Chondrocyte (in vitro differentiated cells): ENCODE measurements around the gene JAK3. TPM values are rescaled to one million over a fixed set of nuclear protein-coding genes. Genes with fewer than 3 reads are reported as not detected.
"Not testable (repeated sequence)": the region's sequence is repeated elsewhere in the genome, so short reads cannot be mapped to it uniquely, and the experiment has no call there.

ENCODE experiments used
- DNase-seq: peaks from one replicate; pipeline ENCODE4 v3.0.0; 2021; ENCODE audit warnings: mixed read lengths, low spot score
- H3K27ac Mint-ChIP-seq: one replicate; pipeline ENCODE4 v1.8.0; 2021; ENCODE audit warnings: mild to moderate bottlenecking, moderate library complexity, mixed read lengths; ENCODE audit not compliant: unreplicated experiment
- H3K27me3 Mint-ChIP-seq: 2 replicates; pipeline ENCODE4 v1.8.0; 2021; ENCODE audit warnings: low read depth, mixed read lengths
- H3K36me3 Mint-ChIP-seq: 2 replicates; pipeline ENCODE4 v1.8.0; 2021; ENCODE audit warnings: low read depth, mixed read lengths
- H3K4me1 Mint-ChIP-seq: 2 replicates; pipeline ENCODE4 v1.8.0; 2021; ENCODE audit warnings: low read depth, mild to moderate bottlenecking, mixed read lengths
- H3K4me3 Mint-ChIP-seq: one replicate; pipeline ENCODE4 v1.8.0; 2021; ENCODE audit warnings: mild to moderate bottlenecking, moderate library complexity, mixed read lengths; ENCODE audit not compliant: unreplicated experiment
- H3K9me3 Mint-ChIP-seq: 2 replicates; pipeline ENCODE4 v1.8.0; 2021; ENCODE audit warnings: low read depth, mixed read lengths
- total RNA-seq: library from RNA; stranded (reverse); gene quantifications from 3 replicates; pipeline ENCODE4 v1.2.1, GENCODE V29; 2021
- TF ChIP-seq, protein P1 (sequence below): fragments of 200-600 bp; sonication (generic); IDR thresholded peaks from 2 replicates; pipeline ENCODE4 v1.5.0; 2021; ENCODE audit warnings: antibody characterized with exemption, mild to moderate bottlenecking, moderate library complexity

The JAK3 gene
- total RNA-seq, 1 donor from 2014 or later = 7.7 TPM

DNA sequence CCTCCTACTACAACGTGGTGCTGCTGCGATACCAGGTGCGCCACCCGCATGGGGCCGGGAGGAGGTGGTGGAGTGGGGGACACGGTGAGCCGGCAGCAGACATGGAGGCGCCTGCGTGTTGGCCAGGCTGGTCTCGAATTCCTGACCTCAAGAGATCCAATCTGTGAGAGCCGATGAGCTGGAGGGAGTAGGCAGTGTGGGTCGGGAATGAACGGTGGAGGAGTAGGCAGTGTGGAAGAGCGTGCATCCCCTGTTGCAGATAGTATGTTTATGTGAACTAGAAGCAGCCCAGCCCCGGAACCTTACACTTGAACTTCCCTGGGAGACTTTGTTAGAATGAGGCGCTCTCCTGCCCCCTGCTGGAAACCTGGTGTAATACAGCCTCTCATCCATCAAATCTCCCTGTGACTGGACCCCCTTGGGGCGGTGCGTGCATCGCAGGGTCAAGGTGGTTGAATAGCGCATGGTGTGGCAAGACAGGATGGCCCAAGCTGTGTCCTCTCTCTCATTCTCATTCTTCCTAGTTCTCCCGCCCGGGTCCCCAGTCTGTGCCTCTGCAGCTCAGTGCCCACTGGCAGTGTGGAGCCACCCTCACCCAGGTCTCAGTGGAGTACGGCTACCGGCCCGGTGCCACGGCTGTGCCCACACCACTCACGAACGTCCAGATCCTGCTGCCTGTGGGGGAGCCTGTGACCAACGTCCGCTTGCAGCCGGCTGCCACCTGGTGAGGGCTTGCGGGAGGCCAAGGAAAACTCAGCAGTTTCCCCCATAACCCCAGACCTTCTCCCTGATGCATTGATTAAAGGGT, 63.4 kb downstream of the JAK3 start:
- DNase-seq = no peak
- no peaks in the 10 kb centered on the region for H3K36me3 Mint-ChIP-seq
- H3K27ac Mint-ChIP-seq = no peak overlapping the region
- peaks cover 8% of the 10 kb centered on the region for H3K27me3 Mint-ChIP-seq
- no peaks in the 10 kb centered on the region for H3K9me3 Mint-ChIP-seq
- peaks cover 3% of the 10 kb centered on the region for H3K4me1 Mint-ChIP-seq
- TF ChIP-seq, protein P1, sequence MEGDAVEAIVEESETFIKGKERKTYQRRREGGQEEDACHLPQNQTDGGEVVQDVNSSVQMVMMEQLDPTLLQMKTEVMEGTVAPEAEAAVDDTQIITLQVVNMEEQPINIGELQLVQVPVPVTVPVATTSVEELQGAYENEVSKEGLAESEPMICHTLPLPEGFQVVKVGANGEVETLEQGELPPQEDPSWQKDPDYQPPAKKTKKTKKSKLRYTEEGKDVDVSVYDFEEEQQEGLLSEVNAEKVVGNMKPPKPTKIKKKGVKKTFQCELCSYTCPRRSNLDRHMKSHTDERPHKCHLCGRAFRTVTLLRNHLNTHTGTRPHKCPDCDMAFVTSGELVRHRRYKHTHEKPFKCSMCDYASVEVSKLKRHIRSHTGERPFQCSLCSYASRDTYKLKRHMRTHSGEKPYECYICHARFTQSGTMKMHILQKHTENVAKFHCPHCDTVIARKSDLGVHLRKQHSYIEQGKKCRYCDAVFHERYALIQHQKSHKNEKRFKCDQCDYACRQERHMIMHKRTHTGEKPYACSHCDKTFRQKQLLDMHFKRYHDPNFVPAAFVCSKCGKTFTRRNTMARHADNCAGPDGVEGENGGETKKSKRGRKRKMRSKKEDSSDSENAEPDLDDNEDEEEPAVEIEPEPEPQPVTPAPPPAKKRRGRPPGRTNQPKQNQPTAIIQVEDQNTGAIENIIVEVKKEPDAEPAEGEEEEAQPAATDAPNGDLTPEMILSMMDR = peak; percentile 88
- H3K4me3 Mint-ChIP-seq = no peak overlapping the region

DNA sequence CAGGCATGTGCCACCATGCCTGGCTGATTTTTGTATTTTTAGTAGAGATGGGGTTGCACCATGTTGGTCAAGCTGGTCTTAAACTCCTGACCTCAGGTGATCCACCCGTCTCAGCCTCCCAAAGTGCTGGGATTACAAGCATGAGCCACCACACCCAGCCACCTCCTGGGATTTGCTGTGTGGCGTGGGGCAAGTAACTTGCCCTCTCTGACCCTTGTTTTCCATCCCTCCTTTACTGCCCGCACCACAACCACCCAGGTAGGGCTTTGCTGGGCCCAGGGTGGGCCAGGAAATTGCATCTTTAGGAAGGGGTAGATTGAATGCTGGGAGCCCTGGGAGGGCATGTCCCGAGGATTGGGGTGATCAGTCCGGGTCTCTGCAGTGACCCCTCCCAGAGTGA, 64.1 kb downstream of the JAK3 start:
- not testable (repeated sequence) for H3K27me3 Mint-ChIP-seq, H3K4me1 Mint-ChIP-seq, H3K4me3 Mint-ChIP-seq, H3K36me3 Mint-ChIP-seq, DNase-seq, H3K27ac Mint-ChIP-seq, H3K9me3 Mint-ChIP-seq

GRCh38 chr19:17780781-17781180, 67.0 kb downstream of the JAK3 start:
- Mint-ChIP-seq H3K9me3 (no peaks in the 10 kb centered on the region), H3K4me3 (no peak overlapping the region), H3K27ac (no peak overlapping the region), H3K36me3 (no peaks in the 10 kb centered on the region), H3K4me1 (peaks cover 10% of the 10 kb centered on the region), H3K27me3 (peaks cover 19% of the 10 kb centered on the region)
- no peak for DNase-seq
- TF ChIP-seq, protein P1 = no peak

GRCh38 chr19:17778968-17779929, 68.5 kb downstream of the JAK3 start:
- Mint-ChIP-seq H3K9me3 (no peaks in the 10 kb centered on the region), H3K4me1 (peaks cover 8% of the 10 kb centered on the region), H3K4me3 (no peak overlapping the region), H3K27ac (no peak overlapping the region), H3K36me3 (no peaks in the 10 kb centered on the region), H3K27me3 (peaks cover 21% of the 10 kb centered on the region)
- TF ChIP-seq, protein P1 = no peak
- DNase-seq = no peak

DNA sequence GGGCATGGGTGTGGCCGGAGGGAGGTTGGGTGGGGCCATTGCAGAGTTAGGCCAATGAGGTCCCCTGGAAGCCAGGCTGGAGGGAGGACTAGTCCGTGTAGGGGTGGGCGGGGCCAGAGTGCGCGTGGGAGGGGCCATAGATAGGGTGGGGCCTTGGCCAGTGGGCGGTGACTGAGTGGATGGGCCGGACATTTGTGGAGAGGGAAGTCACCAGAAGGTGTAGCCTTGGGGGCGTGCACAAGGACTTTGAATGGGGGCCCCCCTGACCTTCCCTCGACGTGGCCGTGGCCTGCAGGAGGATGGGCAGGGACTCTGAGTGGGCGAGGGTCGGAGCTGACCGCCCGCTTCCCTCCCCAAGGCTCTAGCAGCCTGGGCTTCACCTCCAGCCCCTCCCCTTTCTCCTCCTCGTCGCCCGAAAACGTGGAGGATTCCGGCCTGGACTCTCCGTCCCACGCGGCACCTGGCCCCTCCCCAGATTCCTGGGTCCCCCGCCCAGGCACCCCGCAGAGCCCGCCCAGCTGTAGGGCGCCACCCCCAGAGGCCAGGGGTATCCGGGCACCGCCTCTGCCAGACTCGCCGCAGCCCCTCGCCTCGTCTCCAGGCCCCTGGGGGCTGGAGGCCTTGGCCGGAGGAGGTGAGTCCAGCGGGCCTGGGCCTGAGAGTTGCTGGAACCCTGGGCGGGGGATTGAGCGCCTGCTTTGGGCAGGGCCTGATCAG, 69.4 kb downstream of the JAK3 start:
- H3K36me3 Mint-ChIP-seq = no peaks in the 10 kb centered on the region
- no peak overlapping the region for H3K27ac Mint-ChIP-seq
- peaks cover 21% of the 10 kb centered on the region for H3K27me3 Mint-ChIP-seq
- no peaks in the 10 kb centered on the region for H3K9me3 Mint-ChIP-seq
- H3K4me3 Mint-ChIP-seq = no peak overlapping the region
- no peak for DNase-seq
- TF ChIP-seq, protein P1 = no peak
- peaks cover 7% of the 10 kb centered on the region for H3K4me1 Mint-ChIP-seq

DNA sequence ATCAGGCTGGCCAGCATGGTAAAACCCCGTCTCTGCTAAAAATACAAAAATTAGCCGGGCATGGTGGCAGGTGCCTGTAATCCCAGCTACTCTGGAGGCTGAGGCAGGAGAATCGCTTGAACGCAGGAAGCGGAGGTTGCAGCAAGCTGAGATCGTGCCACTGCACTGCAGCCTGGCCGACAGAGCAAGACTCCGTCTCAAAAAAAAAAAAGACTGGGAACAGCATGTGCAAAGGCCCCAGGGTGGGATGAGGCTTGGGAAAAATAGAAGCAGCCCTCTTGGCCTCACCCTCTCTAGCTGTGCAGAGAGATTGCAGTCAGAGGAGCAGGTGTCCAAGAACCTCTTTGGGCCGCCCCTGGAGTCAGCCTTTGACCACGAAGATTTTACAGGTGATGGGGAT, 69.9 kb downstream of the JAK3 start:
- not testable (repeated sequence) for H3K36me3 Mint-ChIP-seq, H3K9me3 Mint-ChIP-seq, H3K4me1 Mint-ChIP-seq, H3K27ac Mint-ChIP-seq, H3K4me3 Mint-ChIP-seq, DNase-seq
- H3K27me3 Mint-ChIP-seq = peaks cover 21% of the 10 kb centered on the region
